ENCODE data around the gene ARHGAP9.
"Not testable (repeated sequence)": the region's sequence is repeated elsewhere in the genome, so short reads cannot be mapped to it uniquely, and the experiment has no call there.

ARHGAP9 gene

DNA sequence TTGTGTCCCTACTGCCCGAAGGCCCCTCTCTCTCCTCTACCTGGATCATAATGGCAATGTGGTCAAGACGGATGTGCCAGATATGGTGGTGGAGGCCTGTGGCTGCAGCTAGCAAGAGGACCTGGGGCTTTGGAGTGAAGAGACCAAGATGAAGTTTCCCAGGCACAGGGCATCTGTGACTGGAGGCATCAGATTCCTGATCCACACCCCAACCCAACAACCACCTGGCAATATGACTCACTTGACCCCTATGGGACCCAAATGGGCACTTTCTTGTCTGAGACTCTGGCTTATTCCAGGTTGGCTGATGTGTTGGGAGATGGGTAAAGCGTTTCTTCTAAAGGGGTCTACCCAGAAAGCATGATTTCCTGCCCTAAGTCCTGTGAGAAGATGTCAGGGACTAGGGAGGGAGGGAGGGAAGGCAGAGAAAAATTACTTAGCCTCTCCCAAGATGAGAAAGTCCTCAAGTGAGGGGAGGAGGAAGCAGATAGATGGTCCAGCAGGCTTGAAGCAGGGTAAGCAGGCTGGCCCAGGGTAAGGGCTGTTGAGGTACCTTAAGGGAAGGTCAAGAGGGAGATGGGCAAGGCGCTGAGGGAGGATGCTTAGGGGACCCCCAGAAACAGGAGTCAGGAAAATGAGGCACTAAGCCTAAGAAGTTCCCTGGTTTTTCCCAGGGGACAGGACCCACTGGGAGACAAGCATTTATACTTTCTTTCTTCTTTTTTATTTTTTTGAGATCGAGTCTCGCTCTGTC, 22.8 kb downstream of the ARHGAP9 start:
- no peak for DNase-seq

DNA sequence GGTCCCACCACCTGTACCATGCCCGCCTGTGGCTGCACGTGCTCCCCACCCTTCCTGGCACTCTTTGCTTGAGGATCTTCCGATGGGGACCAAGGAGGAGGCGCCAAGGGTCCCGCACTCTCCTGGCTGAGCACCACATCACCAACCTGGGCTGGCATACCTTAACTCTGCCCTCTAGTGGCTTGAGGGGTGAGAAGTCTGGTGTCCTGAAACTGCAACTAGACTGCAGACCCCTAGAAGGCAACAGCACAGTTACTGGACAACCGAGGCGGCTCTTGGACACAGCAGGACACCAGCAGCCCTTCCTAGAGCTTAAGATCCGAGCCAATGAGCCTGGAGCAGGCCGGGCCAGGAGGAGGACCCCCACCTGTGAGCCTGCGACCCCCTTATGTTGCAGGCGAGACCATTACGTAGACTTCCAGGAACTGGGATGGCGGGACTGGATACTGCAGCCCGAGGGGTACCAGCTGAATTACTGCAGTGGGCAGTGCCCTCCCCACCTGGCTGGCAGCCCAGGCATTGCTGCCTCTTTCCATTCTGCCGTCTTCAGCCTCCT, 23.4 kb downstream of the ARHGAP9 start:
- DNase-seq: peak; percentile 64

DNA sequence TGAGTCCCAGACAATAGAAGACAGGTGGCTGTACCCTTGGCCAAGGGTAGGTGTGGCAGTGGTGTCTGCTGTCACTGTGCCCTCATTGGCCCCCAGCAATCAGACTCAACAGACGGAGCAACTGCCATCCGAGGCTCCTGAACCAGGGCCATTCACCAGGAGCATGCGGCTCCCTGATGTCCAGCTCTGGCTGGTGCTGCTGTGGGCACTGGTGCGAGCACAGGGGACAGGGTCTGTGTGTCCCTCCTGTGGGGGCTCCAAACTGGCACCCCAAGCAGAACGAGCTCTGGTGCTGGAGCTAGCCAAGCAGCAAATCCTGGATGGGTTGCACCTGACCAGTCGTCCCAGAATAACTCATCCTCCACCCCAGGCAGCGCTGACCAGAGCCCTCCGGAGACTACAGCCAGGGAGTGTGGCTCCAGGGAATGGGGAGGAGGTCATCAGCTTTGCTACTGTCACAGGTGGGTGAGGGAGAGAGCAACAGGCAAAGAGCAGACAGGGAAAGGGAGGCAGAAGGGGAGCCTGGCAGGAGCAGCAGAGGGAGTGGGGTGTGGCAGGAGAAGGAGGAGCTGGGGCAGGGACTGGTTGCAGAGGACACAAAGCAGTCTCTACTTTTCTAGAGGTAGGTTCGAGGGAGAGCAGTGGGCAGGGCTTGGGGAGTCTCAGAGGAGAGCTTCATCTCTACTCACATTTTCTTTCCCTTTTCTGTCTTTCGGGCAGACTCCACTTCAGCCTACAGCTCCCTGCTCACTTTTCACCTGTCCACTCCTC, 24.1 kb downstream of the ARHGAP9 start:
- no peak for DNase-seq

DNA sequence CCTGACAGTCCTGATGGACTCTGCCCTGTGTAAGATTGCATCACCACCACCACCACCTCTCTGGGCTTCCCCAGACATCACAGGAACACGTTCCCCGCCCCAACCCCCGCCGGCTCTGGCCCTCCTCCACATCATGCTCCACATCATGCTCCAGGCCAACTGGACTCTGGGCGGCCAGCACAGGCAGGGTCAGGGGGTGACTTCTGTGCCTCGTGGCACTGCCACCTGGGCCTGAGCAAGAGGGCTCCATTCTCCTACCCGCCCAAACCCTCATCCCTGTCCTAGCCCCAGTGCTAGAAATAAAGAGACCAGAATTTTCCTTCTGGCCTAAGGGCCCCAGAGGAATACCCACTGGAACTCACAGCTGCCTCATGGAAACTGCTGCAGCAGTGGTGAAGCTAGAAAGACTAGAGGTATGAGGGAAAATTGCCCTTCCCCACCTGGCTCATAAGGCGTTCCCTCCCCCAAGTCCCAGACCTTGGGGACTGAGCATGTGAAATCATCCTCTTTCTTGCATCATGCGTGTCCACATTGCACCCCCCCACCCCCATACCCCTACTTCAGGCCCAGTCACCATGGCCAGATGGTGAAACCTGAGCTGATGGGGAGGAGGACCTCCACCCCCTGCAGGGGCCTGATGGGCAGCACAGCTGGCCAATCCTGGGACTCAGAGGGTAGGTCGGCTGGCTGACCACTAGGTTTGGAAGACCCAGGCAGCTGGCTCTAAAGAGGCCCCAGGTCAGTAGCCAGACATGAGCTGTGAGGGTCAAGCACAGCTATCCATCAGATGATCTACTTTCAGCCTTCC, 24.9 kb downstream of the ARHGAP9 start, which contains the start of gene INHBE:
INHBE (plus strand) TSS at position 742 of the 808 bp plus-strand sequence. CDS start 230 bp downstream, outside the sequence.
- DNase-seq: peak; percentile 92

DNA sequence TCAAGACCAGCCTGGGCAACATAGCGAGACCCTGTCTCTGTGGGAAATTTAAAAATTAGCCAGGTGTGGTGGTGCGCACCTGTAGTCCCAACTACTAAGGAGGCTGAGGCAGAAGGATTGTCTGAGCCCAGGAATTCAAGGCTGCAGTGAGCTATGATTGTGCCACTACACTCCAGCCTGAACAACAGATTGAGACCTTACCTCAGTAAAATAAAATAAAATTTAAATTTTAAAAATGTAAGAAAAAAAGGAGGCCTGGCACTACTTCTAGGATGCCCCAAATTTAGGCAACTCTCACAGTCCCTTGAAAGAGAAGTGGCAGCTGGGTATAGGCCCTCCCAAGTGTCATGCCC, 25.5 kb downstream of the ARHGAP9 start:
- DNase-seq: no peak

DNA sequence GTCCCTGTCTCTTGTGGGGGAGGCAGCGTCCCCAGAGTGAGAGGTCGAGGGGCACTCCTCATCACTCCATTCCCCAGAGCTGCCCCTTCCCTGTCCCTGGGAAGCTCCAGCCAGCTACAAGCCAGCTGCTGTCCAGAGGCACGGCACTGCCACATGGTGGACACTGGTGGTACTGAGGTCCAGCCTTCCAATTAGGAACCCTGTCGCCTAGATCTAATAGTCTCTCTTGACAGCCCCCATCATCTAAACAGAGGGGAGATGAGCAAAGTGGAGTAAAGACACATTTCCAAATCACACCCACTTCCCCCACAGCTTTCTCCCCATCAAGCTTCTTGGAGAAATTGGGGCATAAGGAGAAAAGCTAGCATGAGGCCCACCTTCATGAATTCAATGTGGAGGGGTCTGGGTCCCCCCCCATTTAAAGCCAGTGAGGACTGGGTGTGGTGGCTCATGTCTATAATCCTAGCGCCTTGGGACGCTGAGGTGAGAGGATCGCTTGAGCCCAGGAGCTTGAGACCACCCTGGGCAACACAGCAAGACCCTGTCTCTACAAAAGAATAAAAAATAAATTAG, 26.6 kb downstream of the ARHGAP9 start:
- peak; percentile 79 for DNase-seq

DNA sequence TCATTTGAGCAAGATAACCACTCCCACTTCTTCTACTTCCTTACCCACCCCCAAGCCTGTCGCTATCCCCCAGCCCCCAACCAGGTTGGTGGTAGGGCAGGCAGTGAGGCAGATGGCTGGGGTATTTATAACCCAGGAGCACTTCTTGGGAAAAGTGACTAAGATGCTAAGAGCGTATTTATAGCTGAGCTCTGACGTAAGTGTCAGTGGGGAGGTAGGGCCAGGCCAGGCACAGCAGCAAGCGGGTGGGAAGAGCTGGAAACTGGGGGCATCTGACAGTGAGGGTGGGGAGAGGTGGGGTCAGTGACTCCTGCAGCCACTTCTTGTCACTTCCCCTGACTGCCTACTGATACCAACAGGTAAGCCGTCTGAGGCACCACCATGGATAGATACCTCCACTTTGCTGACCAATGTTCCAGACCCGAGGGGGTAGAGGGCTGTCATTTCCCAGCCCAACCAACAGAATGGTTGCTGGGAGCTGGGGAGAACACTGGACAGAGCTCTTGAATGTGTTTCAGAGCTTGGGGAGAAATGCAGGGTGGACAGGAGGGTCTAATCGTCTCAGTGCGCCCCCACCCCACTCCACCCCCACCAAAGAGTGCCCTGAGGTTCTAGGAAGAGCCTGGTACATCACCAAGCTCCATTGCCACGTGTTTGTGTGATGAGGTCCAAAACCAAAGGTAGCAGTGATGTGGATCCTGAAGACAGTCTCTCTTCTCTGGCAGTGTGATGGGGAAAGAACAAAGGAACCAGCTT, 27.3 kb downstream of the ARHGAP9 start:
- peak; percentile 90 for DNase-seq

DNA sequence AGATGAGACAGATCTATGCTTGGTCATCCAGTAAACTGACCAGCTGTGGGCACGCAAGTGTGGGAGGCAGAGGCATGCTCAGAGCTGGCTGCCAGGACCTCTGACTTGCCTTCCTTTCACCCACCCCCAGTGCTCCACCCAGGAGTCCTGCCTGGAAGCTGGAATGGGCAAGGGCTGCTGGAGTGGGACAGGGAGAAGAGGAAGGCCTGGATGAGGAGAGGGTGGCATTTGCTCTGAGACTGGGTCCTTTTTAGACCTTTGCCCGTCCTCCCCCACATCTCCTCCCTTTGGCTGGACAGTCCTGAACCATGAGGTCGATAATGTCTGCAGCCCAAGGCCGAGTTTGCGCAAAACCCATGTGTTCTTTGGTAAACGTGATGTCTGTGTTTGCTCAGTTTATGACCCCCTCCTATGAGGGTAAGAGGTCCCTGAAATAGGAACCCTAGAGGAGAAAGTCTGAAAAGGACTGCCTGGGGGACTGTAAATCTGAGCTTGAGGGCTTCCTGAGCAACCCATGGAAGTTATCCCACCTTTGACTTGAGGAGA, 28.4 kb downstream of the ARHGAP9 start:
- DNase-seq: no peak

DNA sequence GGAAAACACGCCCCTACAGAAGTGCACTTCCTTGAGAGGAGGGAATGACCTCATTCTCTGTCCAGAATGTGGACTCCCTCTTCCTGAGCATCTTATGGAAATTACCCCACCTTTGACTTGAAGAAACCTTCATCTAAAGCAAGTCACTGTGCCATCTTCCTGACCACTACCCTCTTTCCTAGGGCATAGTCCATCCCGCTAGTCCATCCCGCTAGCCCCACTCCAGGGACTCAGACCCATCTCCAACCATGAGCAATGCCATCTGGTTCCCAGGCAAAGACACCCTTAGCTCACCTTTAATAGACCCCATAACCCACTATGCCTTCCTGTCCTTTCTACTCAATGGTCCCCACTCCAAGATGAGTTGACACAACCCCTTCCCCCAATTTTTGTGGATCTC, 29.6 kb downstream of the ARHGAP9 start:
- DNase-seq: no peak

DNA sequence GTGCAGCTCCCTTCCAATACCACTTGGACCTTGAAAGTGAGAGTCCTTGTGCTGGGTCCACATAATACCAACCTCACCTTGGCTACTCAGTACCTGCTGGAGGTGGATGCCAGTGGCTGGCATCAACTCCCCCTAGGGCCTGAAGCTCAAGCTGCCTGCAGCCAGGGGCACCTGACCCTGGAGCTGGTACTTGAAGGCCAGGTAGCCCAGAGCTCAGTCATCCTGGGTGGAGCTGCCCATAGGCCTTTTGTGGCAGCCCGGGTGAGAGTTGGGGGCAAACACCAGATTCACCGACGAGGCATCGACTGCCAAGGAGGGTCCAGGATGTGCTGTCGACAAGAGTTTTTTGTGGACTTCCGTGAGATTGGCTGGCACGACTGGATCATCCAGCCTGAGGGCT, 30.3 kb downstream of the ARHGAP9 start:
- no peak for DNase-seq

DNA sequence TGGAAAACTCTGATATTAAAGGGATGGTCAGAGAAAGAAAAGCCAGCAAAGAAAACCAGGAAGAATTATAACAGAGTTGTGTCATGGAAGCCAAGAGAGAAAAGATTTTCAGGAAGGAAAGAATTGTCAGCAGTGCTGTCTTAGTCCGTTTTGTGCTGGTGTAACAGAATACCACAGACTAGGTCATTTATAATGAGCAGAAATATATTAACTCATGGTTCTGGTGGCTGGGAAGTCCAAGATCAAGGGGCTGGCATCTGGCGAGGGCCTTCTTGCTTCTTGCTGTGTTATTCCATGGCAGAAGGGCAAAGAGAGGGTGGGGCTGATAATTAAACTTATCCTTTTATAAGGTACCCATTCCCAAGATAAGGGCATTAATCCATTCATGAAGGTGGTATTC, 31.0 kb downstream of the ARHGAP9 start:
- no peak for DNase-seq

DNA sequence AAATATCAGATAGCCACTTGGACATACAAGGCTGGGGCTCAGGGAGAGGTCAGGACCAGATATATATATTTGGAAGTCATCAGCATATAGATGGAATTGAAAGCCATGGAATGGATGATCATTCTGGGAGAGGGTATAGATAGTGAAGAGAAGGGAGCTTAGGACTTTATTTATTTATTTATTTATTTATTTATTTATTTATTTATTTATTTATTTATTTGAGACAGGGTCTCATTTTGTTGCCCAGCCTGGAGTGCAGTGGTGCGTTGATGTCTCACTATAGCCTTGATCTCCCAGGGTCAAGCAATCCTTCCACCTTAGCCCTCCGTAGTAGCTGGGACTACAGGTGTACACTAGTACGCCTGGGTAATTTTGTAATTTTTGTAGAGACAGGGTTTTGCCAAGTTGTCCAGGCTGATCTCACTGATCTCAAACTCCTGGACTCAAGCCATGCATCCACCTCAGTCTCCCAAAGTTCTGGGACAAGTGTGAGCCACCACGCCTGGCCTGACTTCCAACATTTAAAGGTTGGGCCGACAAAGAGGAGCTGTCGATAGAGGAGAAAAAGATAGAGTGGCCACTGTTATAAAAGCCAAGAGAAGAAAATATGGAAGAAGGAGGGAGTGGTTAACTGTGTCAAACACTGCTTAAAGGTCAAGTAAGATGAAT, 33.2 kb downstream of the ARHGAP9 start:
- no peak for DNase-seq

DNA sequence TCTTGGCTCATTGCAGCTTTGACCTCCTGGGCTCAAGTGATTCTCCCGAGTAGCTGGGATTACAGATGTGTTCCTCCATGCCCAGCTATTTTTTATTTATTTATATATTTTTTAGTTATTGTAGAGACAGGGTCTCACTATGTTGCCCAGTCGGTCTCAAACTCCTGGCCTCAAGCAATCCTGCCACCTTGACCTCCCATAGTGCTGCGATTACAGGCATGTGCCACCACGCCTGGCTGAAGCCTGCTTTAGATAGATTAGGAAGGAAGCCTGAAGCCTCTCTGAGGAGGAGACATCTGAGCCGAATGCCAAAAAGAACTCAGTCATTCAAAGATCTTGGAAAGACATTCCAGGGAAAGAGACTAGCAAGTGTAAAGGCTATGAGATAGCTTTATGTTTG, 34.9 kb downstream of the ARHGAP9 start:
- DNase-seq: no peak

DNA sequence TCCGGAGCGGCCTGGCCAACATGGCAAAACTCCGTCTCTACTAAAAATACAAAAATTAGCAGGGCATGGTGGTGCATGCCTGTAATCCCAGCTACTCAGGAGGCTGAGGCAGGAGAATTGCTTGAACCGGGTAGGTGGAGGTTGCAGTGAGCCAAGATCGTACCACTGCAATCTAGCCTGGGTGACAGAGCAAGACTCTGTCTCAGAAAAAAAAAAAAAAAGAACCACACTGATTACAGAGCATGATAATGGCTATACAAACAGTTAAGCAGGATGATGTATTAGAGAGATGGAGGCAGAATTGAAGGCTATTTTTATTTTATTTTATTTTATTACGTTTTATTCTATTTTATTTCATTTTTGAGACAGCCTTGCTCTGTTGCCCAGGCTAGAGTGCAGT, 35.3 kb downstream of the ARHGAP9 start:
- not testable (repeated sequence) for DNase-seq

DNA sequence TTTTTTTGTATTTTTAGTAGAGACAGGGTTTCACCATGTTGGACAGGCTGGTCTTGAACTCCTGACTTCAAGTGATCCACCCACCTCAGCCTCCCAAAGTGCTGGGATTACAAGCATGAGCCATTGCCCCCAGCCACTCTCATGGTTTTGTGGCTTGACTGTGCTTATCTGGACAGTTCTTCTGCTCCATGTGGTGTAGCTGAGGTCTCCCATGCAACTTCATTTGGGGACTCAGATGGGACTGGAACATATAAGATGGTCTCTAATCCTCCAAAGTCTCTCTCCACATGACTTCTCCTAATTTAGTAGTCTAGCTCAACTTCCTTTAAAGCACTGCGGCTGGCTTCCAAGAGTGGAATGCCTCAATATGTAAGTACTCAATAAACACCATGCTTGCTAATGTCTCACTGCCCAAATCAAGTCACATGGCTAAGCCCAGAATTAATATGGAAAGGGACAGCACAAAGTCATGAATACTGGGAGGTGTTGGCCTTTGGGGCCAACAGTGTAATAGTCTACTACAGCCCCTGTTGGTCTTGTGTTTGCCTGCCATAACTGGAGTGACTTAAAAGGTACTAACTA, 37.7 kb downstream of the ARHGAP9 start:
- DNase-seq: peak; percentile 16

DNA sequence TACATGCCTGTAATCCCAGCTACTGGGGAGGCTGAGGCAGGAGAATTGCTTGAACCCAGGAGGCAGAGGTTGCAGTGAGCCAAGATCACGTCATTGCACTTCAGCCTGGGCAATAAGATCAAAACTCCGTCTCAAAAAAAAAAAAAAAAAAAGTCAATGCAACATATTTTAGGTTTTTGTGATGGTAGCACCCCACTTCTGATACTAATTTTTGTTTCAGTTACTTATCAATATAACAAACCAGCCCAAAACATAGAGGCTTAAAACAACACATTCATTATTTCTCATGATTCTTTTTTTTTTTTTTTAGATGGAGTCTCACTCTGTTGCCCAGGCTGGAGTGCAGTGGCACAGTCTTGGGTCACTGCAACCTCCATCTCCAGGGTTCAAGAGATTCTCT, 38.3 kb downstream of the ARHGAP9 start:
- not testable (repeated sequence) for DNase-seq

DNA sequence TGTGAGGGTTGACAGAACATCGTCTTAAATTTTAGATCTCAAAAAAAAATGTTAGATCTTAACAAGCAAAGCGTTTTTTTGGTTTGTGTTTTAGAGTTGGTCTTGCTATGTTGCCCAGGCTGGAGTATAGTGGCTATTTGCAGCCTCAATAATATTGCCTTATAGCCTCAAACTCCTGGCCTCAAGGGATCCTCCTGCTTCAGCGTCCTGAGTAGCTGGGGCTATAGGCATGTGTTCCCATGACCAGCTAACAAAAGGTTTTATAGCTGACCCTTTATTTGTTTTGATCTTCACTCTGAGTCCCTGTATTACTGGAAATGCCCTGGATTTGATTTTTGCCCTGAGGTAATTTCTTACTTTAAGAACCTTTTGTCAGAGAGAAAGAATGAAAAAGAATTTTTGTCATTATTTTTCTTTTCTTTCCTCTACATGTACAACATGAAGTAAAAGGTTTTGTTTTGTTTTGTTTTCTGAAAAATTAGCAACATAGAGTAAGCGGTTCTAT, 39.9 kb downstream of the ARHGAP9 start:
- no peak for DNase-seq

DNA sequence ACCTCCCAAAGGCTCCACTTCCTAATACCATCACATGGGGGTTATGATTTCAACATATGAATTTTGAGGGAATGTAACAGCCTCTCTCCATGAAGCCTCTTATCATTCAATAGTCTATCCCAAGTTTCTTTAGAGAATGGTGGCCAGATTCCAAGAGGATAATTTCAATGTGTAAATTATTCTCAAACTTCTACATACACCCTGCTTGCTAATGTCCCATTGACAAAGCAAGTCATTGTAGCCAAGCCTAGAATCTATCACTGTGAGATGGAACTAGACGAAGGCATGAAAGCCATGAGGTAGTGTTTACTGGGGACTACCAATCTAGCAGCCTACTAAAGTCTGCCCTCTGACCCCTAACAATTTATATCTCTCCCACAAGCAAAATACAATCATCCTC, 41.3 kb downstream of the ARHGAP9 start:
- DNase-seq: no peak

DNA sequence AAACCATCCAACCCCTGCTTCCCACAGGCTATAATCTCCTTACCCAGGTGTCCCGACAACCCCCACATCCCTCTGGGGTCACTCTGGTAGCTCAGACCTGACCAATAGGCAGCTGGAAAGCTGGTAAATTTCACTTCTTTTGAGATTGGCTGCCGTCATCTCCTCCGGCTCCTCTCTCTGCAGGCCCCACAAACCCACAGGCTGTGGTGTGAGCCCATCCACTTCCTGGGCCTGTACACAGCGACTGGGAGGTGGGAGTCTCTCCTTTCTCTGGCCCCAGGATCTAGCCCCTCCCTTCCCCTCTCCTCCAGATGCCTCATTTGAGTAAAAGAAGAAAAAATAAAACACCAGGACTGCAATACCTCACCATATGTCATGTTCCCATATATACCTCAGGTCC, 44.4 kb downstream of the ARHGAP9 start:
- no peak for DNase-seq

DNA sequence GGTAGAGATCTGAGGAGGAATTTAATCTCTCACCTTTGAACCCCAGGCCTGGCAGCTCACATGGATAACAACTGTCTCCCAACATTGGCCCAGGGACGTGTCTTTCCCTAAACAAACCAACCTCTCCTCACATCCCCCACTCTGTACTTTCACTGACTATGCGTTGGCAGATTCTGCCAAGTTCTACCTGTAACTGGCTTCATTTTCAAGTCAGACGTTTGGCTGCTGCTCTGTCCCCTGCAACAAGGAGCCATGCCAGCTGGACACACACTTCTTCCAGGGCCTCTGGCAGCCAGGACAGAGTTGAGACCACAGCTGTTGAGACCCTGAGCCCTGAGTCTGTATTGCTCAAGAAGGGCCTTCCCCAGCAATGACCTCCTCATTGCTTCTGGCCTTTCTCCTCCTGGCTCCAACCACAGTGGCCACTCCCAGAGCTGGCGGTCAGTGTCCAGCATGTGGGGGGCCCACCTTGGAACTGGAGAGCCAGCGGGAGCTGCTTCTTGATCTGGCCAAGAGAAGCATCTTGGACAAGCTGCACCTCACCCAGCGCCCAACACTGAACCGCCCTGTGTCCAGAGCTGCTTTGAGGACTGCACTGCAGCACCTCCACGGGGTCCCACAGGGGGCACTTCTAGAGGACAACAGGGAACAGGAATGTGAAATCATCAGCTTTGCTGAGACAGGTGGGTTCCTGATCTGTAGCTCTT, 45.0 kb downstream of the ARHGAP9 start, which contains the start of gene INHBC:
INHBC (plus strand) TSS at position 268 of the 707 bp plus-strand sequence; CDS start at position 371, 103 bp downstream.
- DNase-seq: no peak
